Stomach (tissue), 4 donors: ENCODE results near the gene CASP1.

ENCODE experiments used
- CTCF ChIP-seq, 7 experiments: fragments of 450-650 bp in 4 of 7; fragments of 200-600 bp in 3 of 7; sonication (generic) in 3 of 7; IDR thresholded peaks; one replicate each; pipeline ENCODE4 v1.5.1; 2016 to 2019; ENCODE audit warnings: antibody characterized with exemption in 7 of 7, control low read depth in 2 of 7, mild to moderate bottlenecking in 1 of 7
- EP300 ChIP-seq: sonication (generic); formaldehyde crosslinking; IDR thresholded peaks from one replicate; pipeline ENCODE4 v1.6.1; 2017; ENCODE audit warnings: antibody characterized with exemption
- POLR2A ChIP-seq, 4 donors: fragments of 450-650 bp; IDR thresholded peaks; one replicate each; pipeline ENCODE4 v1.6.1; 2016; ENCODE audit warnings: antibody characterized with exemption in 4 of 4, control low read depth in 2 of 4, mild to moderate bottlenecking in 1 of 4, moderate library complexity in 1 of 4
- POLR2AphosphoS5 ChIP-seq, 3 donors: sonication (generic); formaldehyde crosslinking; IDR thresholded peaks; one replicate each; pipeline ENCODE4 v1.6.1; 2016; ENCODE audit warnings: antibody characterized with exemption in 3 of 3

- TF ChIP-seq CTCF (IDR thresholded peaks at IDR 0.05) (no peak), POLR2A (IDR thresholded peaks at IDR 0.05) (no peak), EP300 (no peak), POLR2AphosphoS5 (IDR thresholded peaks at IDR 0.05) (no peak)
These were observed 34.8 kb downstream of the CASP1 start for GRCh38 chr11:105000167-105000566.
